Brain pericyte (primary cell): ENCODE data around the gene PITPNM1.
"Not testable (repeated sequence)": the region's sequence is repeated elsewhere in the genome, so short reads cannot be mapped to it uniquely, and the experiment has no call there.

Source experiments
- DNase-seq: peaks from one replicate; pipeline ENCODE4 v3.0.0-alpha.2; 2012; ENCODE audit warnings: low read depth, low spot score

PITPNM1 gene

DNA sequence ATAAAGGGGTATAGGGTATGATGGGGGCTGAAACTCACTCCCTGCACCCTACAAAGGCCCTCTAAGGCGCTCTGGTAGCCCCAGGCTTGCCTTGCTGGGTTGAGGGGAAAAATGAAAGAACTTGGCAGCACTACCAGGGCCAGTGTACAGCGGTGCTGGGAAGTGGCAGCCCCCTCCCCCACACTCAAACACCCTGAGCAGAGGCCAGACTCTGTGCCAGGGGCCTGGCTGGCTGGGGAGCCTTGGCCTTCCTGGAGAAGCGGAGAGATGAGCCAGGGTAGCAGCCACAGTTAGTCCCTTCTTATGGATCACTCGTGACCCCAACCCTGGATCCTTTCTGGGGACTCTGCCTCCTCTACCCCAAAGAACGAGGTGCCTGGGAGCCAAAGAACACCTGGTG, 38.8 kb downstream of the PITPNM1 start:
- DNase-seq: no peak

DNA sequence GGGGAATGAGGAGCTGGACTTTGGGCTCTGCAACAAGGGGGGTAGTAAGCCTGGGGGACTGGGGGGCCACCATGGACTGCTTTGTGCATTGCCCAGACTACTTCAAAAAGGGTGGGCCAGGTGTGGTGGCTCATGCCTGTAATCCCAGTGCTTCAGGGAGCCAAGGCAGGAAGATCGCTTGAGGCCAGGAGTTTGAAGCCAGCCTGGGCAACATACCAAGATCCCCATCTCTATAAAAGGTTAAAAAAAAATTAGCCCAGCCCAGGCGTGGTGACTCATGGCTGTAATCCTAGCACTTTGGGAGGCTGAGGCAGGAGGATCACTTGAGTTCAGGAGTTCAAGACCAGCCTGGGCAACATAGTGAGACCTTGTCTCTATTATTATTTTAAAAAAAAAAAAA, 39.6 kb downstream of the PITPNM1 start:
- DNase-seq: not testable (repeated sequence)

DNA sequence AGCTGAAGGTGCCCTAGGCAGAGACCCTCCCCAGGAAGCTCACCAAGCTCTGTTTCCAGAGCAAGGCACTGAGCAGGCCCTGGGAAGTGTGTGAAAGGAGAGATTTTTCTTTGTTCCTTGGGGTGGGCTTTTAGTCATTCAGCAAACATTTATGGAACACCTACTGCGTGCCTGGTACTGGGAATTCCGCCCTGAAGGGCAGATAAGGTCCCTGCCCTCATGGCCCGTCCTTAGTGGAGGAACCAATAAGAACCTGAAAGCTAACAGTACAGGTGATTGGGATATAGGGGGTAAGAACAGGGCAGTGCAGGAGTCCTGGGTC, 40.0 kb downstream of the PITPNM1 start:
- DNase-seq: no peak

DNA sequence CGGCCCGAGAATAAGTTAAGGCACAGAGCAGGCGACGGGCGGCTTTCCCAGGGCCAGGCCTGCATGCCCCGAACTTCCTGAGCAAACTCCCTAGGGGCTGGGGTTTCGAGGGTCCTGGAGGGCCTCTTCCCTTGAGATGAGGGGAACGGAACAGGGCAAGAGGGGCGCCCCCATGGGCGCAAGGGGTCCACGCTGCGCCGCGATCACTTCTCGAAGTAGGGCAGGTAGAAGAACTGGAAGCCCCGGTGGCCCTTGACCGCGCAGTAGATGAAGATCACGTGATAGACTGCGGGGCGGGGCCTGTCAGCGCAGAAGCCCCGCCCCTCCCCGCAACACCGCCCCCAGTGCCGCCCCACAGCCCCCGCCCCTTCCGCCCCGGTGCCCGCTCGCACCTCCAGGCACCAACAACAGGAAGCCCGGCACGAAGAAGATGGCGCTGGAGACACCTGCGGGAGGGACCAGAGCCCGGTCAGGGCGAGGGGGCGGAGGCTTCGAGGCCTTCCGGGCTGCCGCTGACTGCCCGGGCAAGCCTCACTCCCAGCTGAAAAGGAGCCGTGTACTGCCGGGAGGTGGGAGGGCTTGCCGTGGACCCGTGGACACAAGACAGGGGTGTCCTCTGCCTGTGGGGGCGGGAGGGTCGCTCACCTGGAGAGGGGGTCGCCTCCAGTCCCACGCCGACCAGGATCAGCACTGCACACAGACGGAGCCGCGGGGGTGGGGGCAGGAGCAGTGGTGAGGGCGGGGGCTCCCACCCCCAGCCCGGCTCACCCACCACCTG, 40.6 kb downstream of the PITPNM1 start:
- DNase-seq: no peak

DNA sequence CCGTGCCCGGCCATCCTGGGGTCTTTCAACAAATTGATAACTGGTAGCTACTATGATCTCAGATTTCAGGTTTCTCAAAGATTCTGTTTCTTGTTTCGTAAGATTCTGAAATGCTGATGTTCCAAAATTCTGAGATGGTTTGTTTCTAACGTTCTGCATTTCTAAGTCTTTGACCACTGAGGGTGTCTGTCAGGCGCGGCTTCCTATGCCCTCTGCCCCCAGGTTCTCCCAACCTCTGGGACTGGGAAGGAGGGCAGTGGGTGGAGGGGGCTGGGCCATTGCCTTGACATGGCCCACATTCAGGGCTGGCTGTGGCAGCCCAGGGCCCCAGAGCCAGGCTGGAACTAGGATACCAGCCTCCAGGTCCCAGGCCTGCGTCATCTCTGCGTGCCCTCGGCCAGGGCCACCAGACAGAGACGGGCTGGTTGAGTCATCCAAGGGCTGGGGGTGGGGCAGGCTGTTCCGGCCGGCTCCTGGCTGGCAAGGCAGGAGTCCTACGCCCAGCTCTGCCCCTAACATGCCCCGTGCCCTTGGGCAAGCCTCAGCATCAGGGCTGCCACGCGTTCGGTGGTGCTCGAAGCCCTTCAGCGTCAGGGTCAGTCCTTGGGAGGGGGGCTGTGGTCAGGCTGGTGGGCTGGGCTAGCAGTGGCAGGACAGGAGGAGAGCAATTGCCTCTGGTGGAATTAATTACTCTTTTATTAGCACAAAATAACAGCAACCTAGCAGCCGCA, 41.3 kb downstream of the PITPNM1 start:
- no peak for DNase-seq

DNA sequence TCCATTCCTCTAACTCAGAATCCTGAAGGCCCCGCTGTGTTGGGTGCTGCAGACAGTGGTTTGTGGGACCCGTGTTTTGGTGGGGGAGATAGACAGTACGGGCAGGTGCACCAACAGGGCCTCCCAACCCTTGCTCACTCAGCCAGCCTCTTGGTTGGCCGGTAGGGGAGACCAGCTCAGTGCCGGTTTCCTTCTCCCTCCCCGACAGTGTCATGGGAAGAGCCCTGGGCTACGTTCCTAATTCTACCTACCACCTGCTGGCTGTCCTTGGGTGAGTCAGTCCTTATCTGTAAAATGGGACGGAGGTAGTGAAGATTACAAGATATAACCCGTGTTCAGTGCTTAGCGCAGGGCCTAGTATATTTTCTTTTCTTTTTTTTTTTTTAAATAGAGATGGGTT, 42.0 kb downstream of the PITPNM1 start:
- no peak for DNase-seq

DNA sequence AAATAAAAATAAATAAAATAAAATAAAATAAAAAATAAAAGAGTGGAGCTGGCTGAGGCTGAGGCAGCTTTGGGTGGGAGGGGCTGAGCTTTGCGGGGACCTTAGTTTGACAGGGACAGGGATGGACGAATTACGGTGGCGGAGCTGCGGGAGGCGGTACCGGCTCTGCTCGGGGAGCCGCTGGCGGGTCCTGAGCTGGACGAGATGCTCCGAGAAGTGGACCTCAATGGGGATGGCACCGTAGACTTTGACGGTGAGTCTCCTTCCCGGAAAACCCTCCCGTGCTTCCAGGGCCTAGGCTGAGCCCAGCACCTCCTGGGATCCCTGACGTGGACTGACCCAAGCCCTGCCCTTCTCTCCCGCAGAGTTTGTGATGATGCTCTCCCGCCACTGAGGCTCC, 46.9 kb downstream of the PITPNM1 start:
- DNase-seq: no peak

DNA sequence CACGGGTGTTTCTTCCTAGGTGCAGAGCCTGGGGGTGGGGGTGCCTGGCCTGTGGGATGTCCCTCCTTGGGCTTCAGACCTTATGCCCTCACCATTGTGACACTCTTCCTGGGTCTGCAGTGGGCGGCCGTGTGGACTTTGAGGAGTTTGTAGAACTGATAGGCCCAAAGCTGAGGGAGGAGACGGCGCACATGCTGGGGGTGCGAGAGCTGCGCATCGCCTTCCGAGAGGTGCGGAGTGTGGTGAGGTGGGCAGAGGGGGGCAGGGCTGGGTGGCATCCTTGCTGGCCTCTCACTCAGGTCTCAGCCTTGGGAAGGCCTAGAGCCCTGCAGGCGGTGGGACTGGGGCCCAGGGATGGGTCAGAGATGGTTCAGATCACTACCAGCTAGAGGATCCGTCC, 47.7 kb downstream of the PITPNM1 start:
- no peak for DNase-seq

DNA sequence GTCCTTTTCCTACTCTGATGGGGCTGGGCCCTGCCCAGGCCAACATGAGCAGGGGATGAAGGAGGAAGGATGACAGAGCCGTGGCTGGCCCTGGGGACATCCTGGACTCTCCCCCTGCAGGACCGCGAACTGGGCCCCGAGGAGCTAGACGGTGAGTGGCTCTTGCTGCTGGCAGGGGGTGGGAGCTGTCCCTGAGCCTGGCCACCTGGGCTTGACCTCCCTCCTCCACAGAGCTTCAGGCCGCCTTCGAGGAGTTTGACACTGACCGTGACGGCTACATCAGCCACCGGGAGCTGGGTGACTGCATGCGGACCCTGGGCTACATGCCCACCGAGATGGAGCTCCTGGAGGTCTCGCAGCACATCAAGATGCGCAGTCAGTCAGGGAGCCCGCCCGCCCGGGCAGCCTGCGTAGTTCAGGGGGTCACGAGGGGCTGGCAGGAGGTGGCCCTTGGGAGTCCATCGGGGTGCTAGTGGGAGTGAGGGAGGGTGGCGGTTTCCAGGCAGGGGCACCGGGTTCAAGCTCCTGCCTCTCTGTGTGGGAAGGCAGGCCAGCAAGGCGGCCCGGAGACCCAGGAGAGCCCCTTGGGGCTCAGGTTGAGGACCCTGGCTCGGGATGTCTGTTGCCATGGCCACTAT, 49.0 kb downstream of the PITPNM1 start:
- DNase-seq: no peak

DNA sequence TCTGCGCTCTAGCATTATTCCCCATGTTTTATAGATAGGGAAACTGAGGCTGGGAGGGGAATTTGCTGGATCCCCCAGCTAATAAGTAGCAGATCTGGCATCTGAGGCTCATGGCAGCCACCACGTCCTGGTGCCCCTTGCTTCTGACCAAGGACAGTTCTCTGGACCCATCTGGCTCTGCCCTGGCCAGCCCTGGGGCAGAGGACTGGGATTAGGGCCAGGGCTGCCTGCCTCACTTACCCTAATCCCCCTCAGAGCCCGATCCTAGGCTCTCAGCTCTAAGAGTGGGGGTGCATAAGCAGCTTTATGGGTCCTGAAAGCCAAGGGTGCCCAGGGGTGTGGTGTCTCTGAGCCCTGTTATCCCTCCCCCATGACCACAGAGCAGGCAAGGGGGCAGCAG, 50.1 kb downstream of the PITPNM1 start, which contains the start of gene CABP4:
TSS of gene CABP4 (plus strand) at position 301 of the 400 bp plus-strand sequence. CDS start at position 371, 70 bp downstream.
- no peak for DNase-seq

DNA sequence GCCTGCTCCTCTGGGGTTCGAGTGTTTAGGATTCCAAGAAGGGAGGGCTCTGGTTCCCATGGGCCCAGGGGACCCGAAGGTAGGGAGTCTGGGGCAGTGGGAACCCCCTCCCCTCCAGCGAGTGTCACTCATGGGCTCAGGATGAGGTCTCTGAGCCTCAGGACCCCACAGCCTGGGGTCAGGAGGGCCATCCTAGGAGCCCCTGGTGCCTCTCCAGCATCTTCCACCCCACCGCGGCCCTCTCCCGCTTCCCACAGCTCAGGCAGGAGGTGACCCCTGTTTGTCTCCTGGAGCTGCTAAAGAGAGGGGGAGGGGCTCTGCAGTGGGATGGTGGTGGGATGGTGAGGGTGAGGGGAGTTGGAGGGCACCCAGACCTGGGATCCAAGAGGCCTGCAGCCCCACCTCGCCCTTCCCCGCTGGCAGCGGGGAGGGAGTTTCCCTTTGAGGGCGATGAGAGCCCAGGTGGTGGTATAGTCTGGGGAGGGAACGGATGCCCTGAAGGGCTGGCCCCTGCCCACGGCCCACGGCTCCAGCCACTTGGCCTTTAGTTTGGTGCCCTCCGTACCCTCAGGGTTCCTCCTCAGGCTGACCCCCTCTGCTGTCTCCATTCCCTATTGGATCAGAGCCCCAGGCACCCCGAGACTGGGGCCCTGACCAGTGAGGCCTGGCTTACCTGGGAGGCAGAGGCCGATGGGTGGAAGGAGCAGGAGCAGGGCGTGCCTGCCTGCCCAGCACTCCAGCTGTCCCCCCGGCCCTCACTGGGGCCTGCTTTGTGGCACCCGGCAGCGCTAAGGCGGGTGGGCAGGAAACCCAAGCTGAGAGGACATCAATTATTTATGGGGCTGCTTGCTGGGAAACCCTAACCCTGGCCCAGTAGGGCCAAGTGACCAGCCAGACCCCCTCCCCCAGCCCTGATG, 51.1 kb downstream of the PITPNM1 start:
- DNase-seq: no peak

DNA sequence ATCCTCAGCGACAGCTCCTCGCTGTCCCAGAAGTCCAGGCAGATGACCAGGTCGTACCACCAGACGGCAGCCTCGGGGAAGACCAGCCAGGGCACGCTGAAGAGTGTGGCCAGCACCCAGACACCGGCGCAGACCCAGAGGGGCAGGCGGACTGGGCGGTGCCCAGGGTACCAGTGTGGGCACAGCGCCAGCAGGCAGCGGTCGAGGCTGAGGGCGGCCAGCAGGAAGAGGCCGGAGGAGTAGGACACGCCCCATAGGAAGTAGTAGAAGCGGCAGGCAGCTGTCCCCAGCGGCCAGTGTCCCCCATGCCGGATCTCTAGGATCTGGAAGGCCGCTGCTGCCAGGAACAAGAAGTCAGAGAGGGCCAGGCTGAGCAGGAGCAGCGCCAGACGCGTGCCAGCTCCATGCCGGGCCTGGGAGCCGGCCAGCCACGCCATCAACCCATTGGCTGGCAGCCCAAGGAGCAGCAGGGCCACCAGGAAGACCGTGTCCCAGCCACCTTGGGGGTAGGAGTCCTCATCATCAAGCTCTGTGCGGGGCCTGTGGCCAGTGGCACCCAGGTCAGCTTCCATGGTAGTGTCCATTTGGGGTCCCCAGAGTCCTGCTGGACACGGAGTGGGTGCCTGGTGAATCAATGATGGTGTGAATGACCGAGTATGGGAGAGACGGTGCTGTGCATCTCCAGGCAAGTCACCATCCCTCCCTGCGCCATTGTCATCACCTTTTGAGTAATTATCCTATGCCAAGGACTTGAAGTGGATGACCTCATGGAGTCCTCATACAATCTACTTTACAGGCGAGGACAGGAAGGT, 52.8 kb downstream of the PITPNM1 start, which contains the start of gene GPR152:
TSS of gene GPR152 (minus strand) at position 589 of the 812 bp plus-strand sequence. CDS start at position 584, 5 bp downstream.
- DNase-seq: no peak

DNA sequence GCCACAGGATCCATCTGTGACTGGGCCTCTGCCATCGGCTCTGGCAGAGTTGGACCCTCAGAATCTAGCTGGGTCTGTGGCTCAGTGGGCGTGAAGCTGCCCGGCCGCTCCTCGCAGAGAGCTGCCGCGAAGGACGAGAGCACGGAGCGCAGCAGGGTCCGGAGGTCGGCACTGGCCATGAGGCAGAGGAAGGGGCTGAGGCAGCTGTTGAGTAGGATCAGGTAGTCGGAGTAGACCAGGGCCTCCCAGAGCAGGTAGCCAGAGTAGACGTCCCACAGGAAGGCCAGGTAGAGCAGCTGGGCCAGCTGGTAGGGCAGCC, 53.5 kb downstream of the PITPNM1 start:
- no peak for DNase-seq

DNA sequence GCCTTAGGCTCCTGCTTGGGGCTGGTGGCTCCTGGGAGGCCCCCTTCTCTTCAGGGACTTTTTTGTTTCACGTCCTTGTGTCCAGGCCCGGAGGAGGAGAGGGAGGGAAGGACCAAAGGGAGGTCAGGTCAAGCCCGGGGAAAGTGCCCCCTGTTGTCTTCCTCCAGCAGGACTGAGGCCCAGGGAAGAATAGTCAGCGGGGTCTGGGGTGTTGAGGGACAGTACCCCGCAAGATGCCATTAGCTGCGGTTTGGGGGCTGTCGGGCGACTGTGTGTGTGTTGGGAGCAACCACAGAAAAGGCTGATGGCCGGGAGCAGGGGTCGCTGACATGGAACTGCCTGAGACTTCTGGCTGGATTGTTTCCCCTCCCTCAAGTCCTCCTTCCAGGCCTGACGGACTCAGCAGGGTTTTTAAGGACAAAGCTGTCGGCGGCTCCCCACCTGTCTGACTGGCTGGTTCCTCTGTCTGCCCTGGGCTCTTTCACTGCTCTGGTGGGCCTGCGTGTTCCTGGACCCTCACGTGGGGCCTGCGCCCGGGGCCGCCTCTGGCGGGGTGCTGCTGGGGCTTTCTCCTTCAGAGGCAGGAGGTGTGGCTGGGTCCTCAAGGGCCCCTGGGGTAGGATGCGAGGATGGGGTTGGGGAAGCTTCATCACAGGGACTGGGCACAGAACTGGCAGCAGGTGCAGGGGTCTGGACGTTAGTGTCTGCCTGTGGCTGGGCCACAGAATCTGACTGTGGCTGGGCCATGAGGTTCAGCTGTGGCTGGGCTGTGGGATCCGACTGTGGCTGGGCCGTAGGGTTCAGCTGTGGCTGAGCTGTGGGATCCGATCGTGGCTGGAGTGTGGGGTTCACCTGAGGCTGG, 54.1 kb downstream of the PITPNM1 start:
- DNase-seq: no peak

DNA sequence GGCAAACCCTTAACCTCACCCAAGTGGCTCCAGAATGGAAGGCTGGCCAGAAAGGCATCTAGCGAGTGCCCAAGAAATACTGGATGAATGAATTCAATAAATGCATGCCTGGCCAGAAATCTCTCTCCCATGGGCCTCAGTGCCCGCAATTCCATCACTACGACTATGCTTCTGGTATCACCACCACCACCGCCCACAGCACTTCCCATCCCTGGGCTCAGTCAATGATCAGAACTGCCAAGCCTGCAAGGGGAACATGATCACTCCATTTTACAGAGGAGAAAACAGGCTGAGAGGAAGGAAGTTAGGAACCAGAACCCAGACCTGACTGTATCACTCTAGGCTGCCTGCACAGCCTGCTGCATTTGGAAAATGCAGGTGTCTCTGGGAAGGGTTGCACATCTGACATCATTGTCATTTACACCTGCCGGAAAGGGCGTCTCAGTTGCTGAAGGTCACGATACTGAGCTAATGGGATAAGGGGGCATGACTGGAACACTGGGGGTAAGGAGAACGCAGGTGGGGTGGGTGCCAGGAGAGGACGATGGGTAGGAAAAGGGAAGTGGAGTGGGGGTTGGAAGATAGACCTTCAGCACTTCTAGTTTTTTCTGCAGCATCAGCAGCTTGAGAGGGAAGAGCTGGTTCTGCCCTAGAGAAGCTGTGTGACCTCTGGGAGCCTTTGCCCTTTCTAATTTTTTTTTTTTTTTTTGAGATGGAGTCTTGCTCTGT, 55.9 kb downstream of the PITPNM1 start:
- DNase-seq: no peak

DNA sequence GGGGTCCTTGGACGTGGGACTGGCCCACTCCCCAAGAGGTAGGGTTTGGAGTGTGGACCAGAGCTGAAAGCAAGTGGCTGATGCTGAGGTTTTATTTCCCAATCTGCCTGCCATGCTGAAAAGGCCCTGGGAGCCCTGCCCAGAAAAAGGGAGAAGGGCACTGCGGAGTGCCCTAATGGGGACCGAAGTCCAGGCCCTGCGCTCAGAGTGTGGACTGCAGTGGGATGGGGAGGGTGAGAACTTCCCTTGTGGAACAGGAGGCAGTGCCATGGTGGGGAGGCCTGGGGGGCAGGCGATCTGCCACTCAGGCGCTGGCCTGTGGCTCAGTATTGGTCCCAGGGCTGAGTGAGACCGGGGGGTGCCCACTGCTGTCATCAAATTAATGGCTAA, 56.9 kb downstream of the PITPNM1 start:
- no peak for DNase-seq

DNA sequence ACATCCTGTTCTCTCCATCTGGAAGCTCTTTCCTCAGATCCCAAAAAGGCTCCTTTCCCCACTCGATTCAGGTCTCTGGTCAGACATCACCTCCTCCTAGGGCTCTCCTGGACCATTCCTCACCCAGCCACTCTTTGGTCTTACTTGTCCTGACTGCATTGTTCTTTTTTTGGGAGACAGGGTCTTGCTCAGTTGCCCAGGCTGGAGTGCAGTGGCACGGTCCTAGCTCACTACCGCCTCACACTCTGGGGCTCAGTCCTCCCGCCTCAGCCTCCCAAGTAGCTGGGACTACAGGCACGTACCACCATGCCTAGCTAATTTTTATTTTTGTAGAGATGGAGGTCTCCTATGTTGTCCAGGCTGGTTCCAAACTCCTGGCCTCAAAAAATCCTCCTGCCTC, 59.6 kb downstream of the PITPNM1 start:
- no peak for DNase-seq

DNA sequence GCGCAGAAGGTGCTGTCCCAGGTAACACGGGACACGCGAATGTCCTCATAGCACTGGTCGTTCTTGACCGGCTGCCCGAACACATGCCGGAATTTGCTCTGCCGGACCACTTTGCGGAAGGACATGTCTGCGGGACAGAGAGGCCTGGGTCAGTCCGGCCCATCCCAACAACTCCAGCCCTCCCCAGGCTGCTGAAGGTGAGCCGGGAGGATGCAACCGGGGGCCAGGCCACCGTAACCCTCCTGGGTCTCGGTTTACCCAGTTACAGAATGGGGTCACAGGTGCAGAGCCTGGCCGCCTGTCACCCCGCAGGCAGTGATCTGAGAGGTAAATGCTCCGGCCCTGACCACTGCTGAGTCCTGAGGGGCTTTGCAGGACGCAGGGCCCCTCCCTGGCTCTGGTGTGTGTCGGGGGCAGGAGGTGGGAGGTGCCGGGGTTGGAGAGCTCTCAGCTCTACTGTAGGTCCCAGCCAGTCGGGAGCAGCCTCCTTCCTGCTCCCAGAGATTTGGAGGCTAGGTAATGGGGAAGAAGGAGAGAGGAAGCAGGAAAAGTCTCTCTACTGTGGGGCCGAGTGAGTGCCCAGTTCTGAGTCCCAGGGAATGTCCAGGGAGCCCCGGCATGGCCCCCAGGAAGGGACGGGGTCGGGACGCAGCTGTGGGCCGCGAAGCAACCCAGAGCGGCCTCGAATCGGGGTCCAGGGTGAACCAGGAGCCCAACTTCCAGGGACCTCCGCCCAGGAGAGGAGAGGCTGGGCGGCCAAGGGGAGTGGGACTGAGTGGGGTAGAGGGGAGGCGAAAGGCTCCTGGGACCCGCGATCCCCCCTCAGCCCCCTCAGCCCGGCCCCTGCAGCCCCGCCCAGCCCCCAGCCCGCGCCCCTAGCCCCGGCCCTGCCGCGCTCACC, 62.4 kb downstream of the PITPNM1 start:
- DNase-seq: no peak
